Suprapubic skin (tissue), 4 donors: ENCODE results near the gene SLIT1. TPM values are rescaled to one million over a fixed set of nuclear protein-coding genes. Genes with fewer than 3 reads are reported as not detected.

Experiments
- DNase-seq, 2 donors: peaks; one replicate each; pipeline ENCODE4 v3.0.0-alpha.2; 2019; ENCODE audit warnings: low spot score in 2 of 2
- H3K27ac ChIP-seq: fragments of 200-600 bp; sonication (generic); one replicate; pipeline ENCODE4 v1.5.1; 2019
- H3K27me3 ChIP-seq: fragments of 200-600 bp; sonication (generic); one replicate; pipeline ENCODE4 v1.5.1; 2019
- H3K36me3 ChIP-seq: fragments of 200-600 bp; sonication (generic); one replicate; pipeline ENCODE4 v1.5.1; 2019
- H3K4me1 ChIP-seq: fragments of 200-600 bp; sonication (generic); one replicate; pipeline ENCODE4 v1.5.1; 2019
- H3K4me3 ChIP-seq: fragments of 200-600 bp; sonication (generic); one replicate; pipeline ENCODE4 v1.5.1; 2019; ENCODE audit warnings: mild to moderate bottlenecking
- H3K9me3 ChIP-seq: fragments of 200-600 bp; sonication (generic); one replicate; pipeline ENCODE4 v1.5.1; 2019
- EP300 ChIP-seq: sonication (generic); formaldehyde crosslinking; IDR thresholded peaks from one replicate; pipeline ENCODE4 v1.6.1; 2017; ENCODE audit warnings: antibody characterized with exemption
- POLR2A ChIP-seq, 2 donors: fragments of 450-650 bp; IDR thresholded peaks; one replicate each; pipeline ENCODE4 v1.6.1; 2017; ENCODE audit warnings: antibody characterized with exemption in 2 of 2, mild to moderate bottlenecking in 2 of 2, moderate library complexity in 2 of 2
- POLR2AphosphoS5 ChIP-seq, 3 donors: sonication (generic); formaldehyde crosslinking; IDR thresholded peaks; one replicate each; pipeline ENCODE4 v1.6.1; 2017; ENCODE audit warnings: antibody characterized with exemption in 3 of 3
- WGBS: methylation state at CpG from one replicate; pipeline ENCODE4 v1.1.5; 2018; 5-methylcytosine and 5-hydroxymethylcytosine counted together
- total RNA-seq, 4 donors: library from RNA; depleted of rRNA; stranded (reverse); fragments of >200 nt; gene quantifications; one replicate each; pipeline ENCODE4 v1.1.0, GENCODE V29; 2016
- TF ChIP-seq, protein P1 (sequence below), 2 donors: fragments of 200-600 bp in 1 of 2; fragments of 450-650 bp in 1 of 2; sonication (generic) in 1 of 2; IDR thresholded peaks; one replicate each; pipeline ENCODE4 v1.5.1; 2016 to 2019; ENCODE audit warnings: antibody characterized with exemption in 2 of 2, mild to moderate bottlenecking in 1 of 2, moderate library complexity in 1 of 2

SLIT1 gene
- total RNA-seq, 4 donors from 2014 or later: 0.10 to 0.40 (median 0.11) TPM; not detected in 1

DNA sequence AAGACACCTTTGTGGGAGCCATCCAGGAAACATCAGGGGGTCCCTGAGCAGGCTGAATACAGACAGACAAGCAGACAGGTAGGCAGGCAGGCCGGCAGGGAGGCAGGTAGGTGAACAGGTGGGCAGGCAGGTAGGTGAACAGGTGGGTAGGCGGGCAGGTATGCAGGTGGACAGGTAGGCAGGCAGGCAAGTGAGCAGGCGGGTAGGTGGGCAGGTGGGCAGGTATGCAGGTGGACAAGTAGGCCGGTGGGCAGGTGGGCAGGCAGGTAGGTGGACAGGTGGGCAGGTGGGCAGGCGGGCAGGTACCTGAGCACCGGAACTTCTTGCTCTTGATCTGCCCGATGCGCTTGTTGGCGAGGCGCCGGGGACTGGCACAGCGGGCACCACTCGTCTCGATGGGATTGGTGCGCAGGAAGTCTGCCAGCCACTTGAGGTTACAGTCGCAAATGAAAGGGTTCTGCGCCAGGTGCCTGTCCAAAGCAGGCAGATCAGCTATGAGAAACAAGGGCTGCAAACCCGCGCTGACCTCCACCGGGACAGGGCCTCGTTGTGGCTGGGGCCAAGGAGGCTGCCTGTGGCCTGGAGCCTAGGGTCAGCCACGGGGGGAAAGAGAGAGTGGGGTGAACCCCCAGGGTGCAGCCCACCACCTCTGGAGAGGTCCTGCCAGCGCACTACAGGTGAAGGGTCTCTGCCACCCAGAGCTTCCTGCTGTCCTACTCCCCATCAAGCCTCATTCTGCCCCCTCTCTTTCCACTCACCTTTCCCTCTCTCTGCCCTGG is 136.9 kb downstream of the SLIT1 start:
- no peak for DNase-seq
- Histone ChIP-seq H3K4me1 (no peaks in the 10 kb centered on the region), H3K27ac (no peak overlapping the region), H3K36me3 (no peaks in the 10 kb centered on the region), H3K9me3 (no peaks in the 10 kb centered on the region), H3K27me3 (peaks cover 18% of the 10 kb centered on the region), H3K4me3 (no peak overlapping the region)
- 90% methylated on average over 19 of the region's 23 CpGs for WGBS
- no peak for TF ChIP-seq EP300
- no peak for TF ChIP-seq POLR2AphosphoS5 (IDR thresholded peaks at IDR 0.05)
- TF ChIP-seq, protein P1, sequence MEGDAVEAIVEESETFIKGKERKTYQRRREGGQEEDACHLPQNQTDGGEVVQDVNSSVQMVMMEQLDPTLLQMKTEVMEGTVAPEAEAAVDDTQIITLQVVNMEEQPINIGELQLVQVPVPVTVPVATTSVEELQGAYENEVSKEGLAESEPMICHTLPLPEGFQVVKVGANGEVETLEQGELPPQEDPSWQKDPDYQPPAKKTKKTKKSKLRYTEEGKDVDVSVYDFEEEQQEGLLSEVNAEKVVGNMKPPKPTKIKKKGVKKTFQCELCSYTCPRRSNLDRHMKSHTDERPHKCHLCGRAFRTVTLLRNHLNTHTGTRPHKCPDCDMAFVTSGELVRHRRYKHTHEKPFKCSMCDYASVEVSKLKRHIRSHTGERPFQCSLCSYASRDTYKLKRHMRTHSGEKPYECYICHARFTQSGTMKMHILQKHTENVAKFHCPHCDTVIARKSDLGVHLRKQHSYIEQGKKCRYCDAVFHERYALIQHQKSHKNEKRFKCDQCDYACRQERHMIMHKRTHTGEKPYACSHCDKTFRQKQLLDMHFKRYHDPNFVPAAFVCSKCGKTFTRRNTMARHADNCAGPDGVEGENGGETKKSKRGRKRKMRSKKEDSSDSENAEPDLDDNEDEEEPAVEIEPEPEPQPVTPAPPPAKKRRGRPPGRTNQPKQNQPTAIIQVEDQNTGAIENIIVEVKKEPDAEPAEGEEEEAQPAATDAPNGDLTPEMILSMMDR (IDR thresholded peaks at IDR 0.05): no peak
- TF ChIP-seq POLR2A (IDR thresholded peaks at IDR 0.05): no peak

DNA sequence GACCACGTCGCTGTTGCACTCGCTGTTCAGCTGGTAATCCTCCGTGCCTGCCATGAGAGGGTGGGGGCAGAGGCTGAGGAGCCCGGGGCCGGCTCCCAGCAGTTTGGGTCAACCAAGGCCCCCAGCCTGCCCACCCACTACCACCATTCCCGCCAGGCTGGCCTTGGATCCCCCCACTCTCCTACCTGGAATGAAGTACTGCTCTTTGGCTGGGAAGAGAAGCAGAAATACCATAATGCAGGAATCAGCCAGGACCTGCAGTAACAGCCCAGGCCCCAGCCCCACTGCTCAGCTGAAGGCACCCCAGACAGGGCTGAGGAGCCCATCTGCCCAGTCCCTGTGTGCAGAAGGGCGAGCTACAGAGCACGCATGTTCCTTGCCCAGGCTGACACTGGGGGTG is 138.0 kb downstream of the SLIT1 start:
- H3K27ac ChIP-seq: no peak overlapping the region
- no peak for TF ChIP-seq POLR2A (IDR thresholded peaks at IDR 0.05)
- H3K36me3 ChIP-seq: no peaks in the 10 kb centered on the region
- no peak for DNase-seq
- H3K27me3 ChIP-seq: peaks cover 10% of the 10 kb centered on the region
- 91% methylated on average over 6 of the region's 9 CpGs for whole genome bisulfite sequencing
- H3K4me3 ChIP-seq: no peak overlapping the region
- no peaks in the 10 kb centered on the region for H3K4me1 ChIP-seq
- no peaks in the 10 kb centered on the region for H3K9me3 ChIP-seq

DNA sequence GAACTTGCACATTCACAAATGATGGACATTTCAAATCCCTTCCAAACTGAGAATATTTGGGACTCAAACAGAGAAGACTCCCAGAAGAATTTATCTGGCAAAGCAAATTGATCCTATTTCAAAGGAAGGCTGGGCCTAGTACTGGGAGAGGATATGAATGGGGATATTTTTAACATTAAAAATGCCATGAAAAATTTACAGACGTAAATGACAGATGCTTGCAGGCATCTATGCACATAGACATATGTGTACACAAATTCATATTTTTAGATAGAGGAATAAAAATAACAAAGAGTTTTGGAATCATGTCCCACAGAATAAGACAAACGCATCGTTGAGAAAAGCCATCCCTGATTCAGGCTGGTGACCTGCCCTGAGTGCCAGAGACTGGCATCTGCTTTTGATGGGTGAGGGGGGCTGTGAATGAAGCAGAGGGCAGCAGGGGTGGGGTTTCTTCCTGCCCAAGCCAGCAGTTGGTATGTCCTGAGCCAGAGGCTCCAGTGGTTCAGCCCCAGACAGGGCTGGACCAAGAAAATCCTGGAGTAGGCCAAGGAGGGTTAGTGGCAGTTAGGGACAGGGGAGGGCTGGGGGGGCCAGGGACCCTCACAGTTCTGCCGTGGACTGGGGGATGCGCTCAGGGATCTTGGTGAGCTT is 138.5 kb downstream of the SLIT1 start:
- DNase-seq: no peak
- 83% methylated on average over 5 of the region's 5 CpGs for WGBS
- Histone ChIP-seq H3K4me3 (no peak overlapping the region), H3K27me3 (peaks cover 10% of the 10 kb centered on the region), H3K36me3 (no peaks in the 10 kb centered on the region), H3K9me3 (no peaks in the 10 kb centered on the region), H3K4me1 (no peaks in the 10 kb centered on the region), H3K27ac (no peak overlapping the region)
- TF ChIP-seq POLR2AphosphoS5 (IDR thresholded peaks at IDR 0.05) (no peak), POLR2A (IDR thresholded peaks at IDR 0.05) (no peak), EP300 (no peak)
- TF ChIP-seq, protein P1 (IDR thresholded peaks at IDR 0.05): no peak

DNA sequence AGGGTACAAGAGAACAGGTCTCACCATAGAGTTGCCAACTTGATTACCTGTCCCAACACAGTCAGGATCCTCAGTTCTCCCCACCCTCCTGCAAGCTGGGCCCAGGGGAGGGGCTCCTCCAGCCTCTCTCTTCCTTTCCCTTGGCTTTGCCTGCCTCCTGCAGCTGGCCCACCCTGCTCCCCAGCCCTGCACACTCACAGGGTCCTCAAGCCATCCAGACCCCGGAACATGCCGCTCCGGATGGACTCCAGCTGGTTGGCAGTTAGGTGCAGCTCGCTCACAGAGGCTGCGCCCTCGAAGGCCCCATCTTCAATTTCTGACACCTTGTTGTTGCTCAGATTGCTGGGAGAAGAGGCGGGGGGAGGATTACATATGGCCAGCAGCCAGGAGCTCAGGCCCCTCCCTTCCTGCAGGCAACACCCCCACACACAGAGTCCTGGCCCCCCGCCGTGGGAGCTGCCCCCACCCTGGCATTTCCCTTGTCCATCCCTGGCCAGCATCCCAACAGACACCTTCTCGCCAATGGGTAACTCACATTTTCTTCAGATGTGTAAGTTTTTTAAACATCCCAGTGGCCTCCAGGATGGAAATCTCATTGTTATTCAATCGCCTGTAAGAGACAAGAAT is 139.2 kb downstream of the SLIT1 start:
- no peaks in the 10 kb centered on the region for H3K4me1 ChIP-seq
- peaks cover 10% of the 10 kb centered on the region for H3K27me3 ChIP-seq
- TF ChIP-seq EP300 (no peak), POLR2A (IDR thresholded peaks at IDR 0.05) (no peak), POLR2AphosphoS5 (IDR thresholded peaks at IDR 0.05) (no peak)
- TF ChIP-seq, protein P1 (IDR thresholded peaks at IDR 0.05): no peak
- 75% methylated on average over 11 of the region's 11 CpGs for WGBS
- H3K27ac ChIP-seq: no peak overlapping the region
- no peak overlapping the region for H3K4me3 ChIP-seq
- no peak for DNase-seq
- H3K9me3 ChIP-seq: no peaks in the 10 kb centered on the region
- no peaks in the 10 kb centered on the region for H3K36me3 ChIP-seq

DNA sequence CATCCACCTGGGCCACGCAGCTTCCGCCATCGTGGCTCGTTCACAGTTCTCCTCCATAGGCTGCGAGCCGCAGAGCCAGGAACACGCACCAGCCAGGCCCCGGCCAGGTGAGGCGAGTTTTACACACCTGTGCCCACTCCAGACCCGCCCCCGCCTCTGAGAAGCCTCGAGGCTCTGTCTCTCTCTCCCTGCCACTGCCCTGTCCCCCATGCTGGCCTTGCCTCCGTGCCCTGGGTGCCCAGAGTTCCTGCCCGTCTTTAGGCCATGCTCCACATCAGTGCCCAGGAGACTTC is 142.2 kb downstream of the SLIT1 start:
- H3K4me3 ChIP-seq: no peak overlapping the region
- no peaks in the 10 kb centered on the region for H3K9me3 ChIP-seq
- H3K36me3 ChIP-seq: no peaks in the 10 kb centered on the region
- TF ChIP-seq POLR2A (IDR thresholded peaks at IDR 0.05) (no peak), POLR2AphosphoS5 (IDR thresholded peaks at IDR 0.05) (no peak), EP300 (no peak)
- TF ChIP-seq, protein P1 (IDR thresholded peaks at IDR 0.05): no peak
- H3K27ac ChIP-seq: no peak overlapping the region
- H3K4me1 ChIP-seq: no peaks in the 10 kb centered on the region
- no peaks in the 10 kb centered on the region for H3K27me3 ChIP-seq
- 86% methylated on average over 12 of the region's 14 CpGs for WGBS
- no peak for DNase-seq
